Keratinocyte (primary cell): Measurements from ENCODE around the gene GMPS. TPM values are rescaled to one million over a fixed set of nuclear protein-coding genes. Genes with fewer than 3 reads are reported as not detected.

Source experiments
- DNase-seq: peaks from one replicate; pipeline ENCODE4 v3.0.0-alpha.2; 2011; ENCODE audit warnings: low read depth, missing footprints, low spot score
- FAIRE-seq: peaks from 2 replicates; lab custom pipeline; 2011; peaks lifted over from hg19 to GRCh38; lab: Jason Lieb, UNC
- H2AFZ ChIP-seq: 2 replicates; pipeline ENCODE4 v1.6.0; 2012; ENCODE audit warnings: low read length, control low read depth, inconsistent platforms; ENCODE audit not compliant: control insufficient read depth
- H3K27ac ChIP-seq: 2 replicates; pipeline ENCODE4 v1.5.1; 2011; ENCODE audit warnings: low read length; ENCODE audit not compliant: control insufficient read depth, insufficient read depth
- H3K27me3 ChIP-seq: 3 replicates; pipeline ENCODE4 v1.6.0; 2011; ENCODE audit warnings: low read length; ENCODE audit not compliant: control insufficient read depth, insufficient read depth; ENCODE audit errors: extremely low read depth
- H3K36me3 ChIP-seq, 2 experiments: 2 replicates in 1 of 2; 3 replicates in 1 of 2; pipeline ENCODE4 v1.5.1; 2011; ENCODE audit warnings: low read length in 2 of 2, mild to moderate bottlenecking in 1 of 2; ENCODE audit not compliant: control insufficient read depth in 2 of 2, insufficient read depth in 2 of 2; ENCODE audit errors: extremely low read depth in 1 of 2
- H3K4me1 ChIP-seq: 3 replicates; pipeline ENCODE4 v1.5.1; 2011; ENCODE audit warnings: low read length; ENCODE audit not compliant: control insufficient read depth, insufficient read depth; ENCODE audit errors: extremely low read depth
- H3K4me2 ChIP-seq: 3 replicates; pipeline ENCODE4 v1.6.0; 2011; ENCODE audit warnings: low read depth, low read length; ENCODE audit not compliant: control insufficient read depth, insufficient read depth; ENCODE audit errors: extremely low read depth
- H3K4me3 ChIP-seq, 3 experiments: fragments of 200-600 bp in 1 of 3; sonication (generic) in 1 of 3; 2 replicates in 2 of 3; 3 replicates in 1 of 3; pipeline ENCODE4 v1.5.1; 2011 to 2016; ENCODE audit warnings: low read length in 3 of 3, mild to moderate bottlenecking in 3 of 3, control low read depth in 2 of 3, inconsistent platforms in 1 of 3, low read depth in 1 of 3, mixed read lengths in 1 of 3, mixed run types in 1 of 3, moderate library complexity in 1 of 3; ENCODE audit not compliant: control insufficient read depth in 2 of 3, insufficient read depth in 2 of 3; ENCODE audit errors: extremely low read depth in 1 of 3
- H3K79me2 ChIP-seq: 2 replicates; pipeline ENCODE4 v1.6.0; 2012; ENCODE audit warnings: low read length; ENCODE audit not compliant: control insufficient read depth, insufficient read depth
- H3K9ac ChIP-seq: 3 replicates; pipeline ENCODE4 v1.6.0; 2011; ENCODE audit warnings: low read length; ENCODE audit not compliant: control insufficient read depth, insufficient read depth; ENCODE audit errors: extremely low read depth
- H3K9me1 ChIP-seq: 3 replicates; pipeline ENCODE4 v1.6.0; 2011; ENCODE audit warnings: low read length; ENCODE audit not compliant: control insufficient read depth, insufficient read depth; ENCODE audit errors: extremely low read depth
- H3K9me3 ChIP-seq: 2 replicates; pipeline ENCODE4 v1.5.1; 2012; ENCODE audit warnings: low read depth, low read length; ENCODE audit not compliant: control insufficient read depth
- H4K20me1 ChIP-seq: 3 replicates; pipeline ENCODE4 v1.6.0; 2011; ENCODE audit warnings: low read length; ENCODE audit not compliant: control insufficient read depth, insufficient read depth; ENCODE audit errors: extremely low read depth
- EZH2 ChIP-seq: IDR thresholded peaks from one replicate; pipeline ENCODE4 v1.6.1; 2012; ENCODE audit warnings: inconsistent platforms, mild to moderate bottlenecking, low read length, moderate library complexity
- dilution Hi-C: fragments of 300-500 bp; cut with MboI; formaldehyde crosslinking; loops from one replicate; pipeline ENCODE4 v1.7.0; 2020; ENCODE audit warnings: low sequenced_read_pairs; ENCODE audit not compliant: extremely low pct_ligation_motif_present
- polyA plus RNA-seq, 5 experiments: library from polyadenylated mRNA; depleted of rRNA in 3 of 5; stranded (reverse) in 3 of 5; stranded (forward) in 1 of 5; unstranded in 1 of 5; fragments of >200 nt; gene quantifications; 1 replicate in 1 of 5; 2 replicates in 3 of 5; 3 replicates in 1 of 5; pipeline versions ENCODE4 v1.2.1 to v1.2.3, GENCODE V29; 2011 to 2012; ENCODE audit warnings: missing spikeins in 2 of 5, low read depth in 1 of 5, low replicate concordance in 1 of 5
- TF ChIP-seq, protein P1 (sequence below), 3 experiments: IDR thresholded peaks in 1 of 3; conservative IDR thresholded peaks in 1 of 3; optimal IDR thresholded peaks in 1 of 3; 2 replicates in 2 of 3; 3 replicates in 1 of 3; pipeline versions ENCODE3 to v1.5.1; 2011; ENCODE audit warnings: low read length in 3 of 3, mild to moderate bottlenecking in 3 of 3, moderate library complexity in 2 of 3, control low read depth in 1 of 3, inconsistent platforms in 1 of 3; ENCODE audit not compliant: insufficient read depth in 2 of 3; ENCODE audit errors: extremely low read depth in 1 of 3

GMPS gene
- polyA plus RNA-seq, 1 donor (not counting 4 experiments of a cell fraction or from before 2014, with no cell fraction given) = 51.8 TPM

- TF ChIP-seq, protein P1, sequence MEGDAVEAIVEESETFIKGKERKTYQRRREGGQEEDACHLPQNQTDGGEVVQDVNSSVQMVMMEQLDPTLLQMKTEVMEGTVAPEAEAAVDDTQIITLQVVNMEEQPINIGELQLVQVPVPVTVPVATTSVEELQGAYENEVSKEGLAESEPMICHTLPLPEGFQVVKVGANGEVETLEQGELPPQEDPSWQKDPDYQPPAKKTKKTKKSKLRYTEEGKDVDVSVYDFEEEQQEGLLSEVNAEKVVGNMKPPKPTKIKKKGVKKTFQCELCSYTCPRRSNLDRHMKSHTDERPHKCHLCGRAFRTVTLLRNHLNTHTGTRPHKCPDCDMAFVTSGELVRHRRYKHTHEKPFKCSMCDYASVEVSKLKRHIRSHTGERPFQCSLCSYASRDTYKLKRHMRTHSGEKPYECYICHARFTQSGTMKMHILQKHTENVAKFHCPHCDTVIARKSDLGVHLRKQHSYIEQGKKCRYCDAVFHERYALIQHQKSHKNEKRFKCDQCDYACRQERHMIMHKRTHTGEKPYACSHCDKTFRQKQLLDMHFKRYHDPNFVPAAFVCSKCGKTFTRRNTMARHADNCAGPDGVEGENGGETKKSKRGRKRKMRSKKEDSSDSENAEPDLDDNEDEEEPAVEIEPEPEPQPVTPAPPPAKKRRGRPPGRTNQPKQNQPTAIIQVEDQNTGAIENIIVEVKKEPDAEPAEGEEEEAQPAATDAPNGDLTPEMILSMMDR (optimal IDR thresholded peaks at IDR 0.05 in 1 of 3, IDR thresholded peaks at IDR 0.05 in 1 of 3, conservative IDR thresholded peaks at IDR 0.05 in 1 of 3; ENCODE audit: extremely low read depth in 1 of 3, insufficient read depth in 2 of 3, low read length in 3 of 3) = no peak
- TF ChIP-seq EZH2 = no peak
- peaks cover 74% of the 10 kb centered on the region for H3K79me2 ChIP-seq
- H3K36me3 ChIP-seq = peaks cover 1 to 3% of the 10 kb centered on the region in 2 experiments
- DNase-seq (no peak), FAIRE-seq (no peak)
- no peaks in the 10 kb centered on the region for H3K9me3 ChIP-seq
- H4K20me1 ChIP-seq = no peaks in the 10 kb centered on the region
- no peak overlapping the region for H3K9ac ChIP-seq
- H2AFZ ChIP-seq = no peak overlapping the region
- no peak overlapping the region for H3K27ac ChIP-seq
- no peak overlapping the region for H3K4me3 ChIP-seq
- H3K4me2 ChIP-seq = no peak overlapping the region
- H3K27me3 ChIP-seq = no peaks in the 10 kb centered on the region
- dilution Hi-C loops = no loop called here
- H3K9me1 ChIP-seq = no peaks in the 10 kb centered on the region
- no peaks in the 10 kb centered on the region for H3K4me1 ChIP-seq
Measured at GRCh38 chr3:155889952-155890351, 19.5 kb downstream of the GMPS start.

GRCh38 chr3:155890671-155891190 is 20.3 kb downstream of the GMPS start:
- H3K36me3 ChIP-seq = peaks cover 1 to 3% of the 10 kb centered on the region in 2 experiments
- H3K79me2 ChIP-seq = peaks cover 66% of the 10 kb centered on the region
- no peaks in the 10 kb centered on the region for H3K9me1 ChIP-seq
- H3K4me3 ChIP-seq = no peak overlapping the region
- TF ChIP-seq, protein P1 (optimal IDR thresholded peaks at IDR 0.05 in 1 of 3, IDR thresholded peaks at IDR 0.05 in 1 of 3, conservative IDR thresholded peaks at IDR 0.05 in 1 of 3; ENCODE audit: extremely low read depth in 1 of 3, insufficient read depth in 2 of 3, low read length in 3 of 3) = no peak
- TF ChIP-seq EZH2 = no peak
- no peak overlapping the region for H3K4me2 ChIP-seq
- H4K20me1 ChIP-seq = no peaks in the 10 kb centered on the region
- no peaks in the 10 kb centered on the region for H3K9me3 ChIP-seq
- no peak overlapping the region for H3K27ac ChIP-seq
- no peak overlapping the region for H2AFZ ChIP-seq
- H3K4me1 ChIP-seq = no peaks in the 10 kb centered on the region
- no peak for DNase-seq
- dilution Hi-C loops = no loop called here
- no peak overlapping the region for H3K9ac ChIP-seq
- H3K27me3 ChIP-seq = no peaks in the 10 kb centered on the region
- no peak for FAIRE-seq
